ENCODE results near the gene PRKD3.

DNA sequence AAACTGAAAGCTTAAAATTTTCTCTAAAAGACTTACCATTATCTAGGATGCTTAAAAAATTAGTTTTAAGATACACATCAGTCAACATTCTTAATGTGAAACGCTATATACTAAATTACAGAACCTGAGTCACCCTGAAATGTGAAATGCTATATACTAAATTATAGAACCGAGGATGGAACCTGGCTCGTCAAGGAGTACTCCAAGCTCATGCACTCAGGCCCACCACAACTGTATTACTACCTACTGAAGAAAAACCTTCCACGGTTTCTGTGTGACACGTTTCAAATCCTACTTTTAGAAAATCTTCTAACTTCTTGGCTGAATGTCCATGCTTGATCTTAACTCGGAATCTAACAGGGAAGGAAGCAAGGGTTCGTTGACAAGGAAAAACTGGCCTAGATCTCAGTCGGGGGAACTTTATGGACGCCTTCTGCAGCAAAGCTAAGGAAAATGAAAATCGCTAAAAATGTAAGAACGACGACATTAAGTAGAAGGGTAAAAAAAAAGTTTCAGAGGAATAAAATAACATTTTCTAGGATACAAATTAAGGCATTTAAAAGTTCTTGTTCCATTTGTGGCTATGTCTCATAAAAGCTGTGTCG lies 1.4 kb downstream of the PRKD3 start:
- TF ChIP-seq ELF4 (IDR thresholded peaks at IDR 0.05) (no peak), SP1 (IDR thresholded peaks at IDR 0.05) (no peak), FOXM1 (IDR thresholded peaks at IDR 0.05; ENCODE audit: borderline replicate concordance) (no peak), BHLHE40 (IDR thresholded peaks at IDR 0.05; ENCODE audit: borderline replicate concordance) (no peak), L3MBTL2 (conservative IDR thresholded peaks at IDR 0.05) (no peak), TARDBP (IDR thresholded peaks at IDR 0.05) (no peak), FOXK2 (IDR thresholded peaks at IDR 0.05) (no peak), NFRKB (IDR thresholded peaks at IDR 0.05) (no peak)
